Right cardiac atrium (tissue), 5 donors: ENCODE measurements around the gene VDR. TPM values are rescaled to one million over a fixed set of nuclear protein-coding genes. Genes with fewer than 3 reads are reported as not detected.

Source experiments
- ATAC-seq, 2 donors: fragments of 200-7000 bp; cut with Tn5 transposase; one replicate each; pipeline versions ENCODE4 v1.8.0 to v1.9.1; 2020; ENCODE audit warnings: moderate library complexity in 2 of 2, mild to moderate bottlenecking in 1 of 2
- DNase-seq, 3 donors: peaks; one replicate each; pipeline ENCODE4 v3.0.0-alpha.2; 2020
- H3K27ac ChIP-seq: one replicate; pipeline ENCODE4 v1.5.1; 2013; ENCODE audit warnings: mild to moderate bottlenecking, low read length, control low read depth, moderate library complexity
- H3K27me3 ChIP-seq: one replicate; pipeline ENCODE4 v1.6.1; 2013; ENCODE audit not compliant: control insufficient read depth, insufficient read depth
- H3K4me1 ChIP-seq: one replicate; pipeline ENCODE4 v1.6.1; 2013; ENCODE audit warnings: low read length; ENCODE audit not compliant: control insufficient read depth, insufficient read depth
- H3K4me3 ChIP-seq: one replicate; pipeline ENCODE4 v1.5.1; 2013; ENCODE audit warnings: low read length, control low read depth
- H3K9me3 ChIP-seq: one replicate; pipeline ENCODE4 v1.6.1; 2013; ENCODE audit warnings: low read length; ENCODE audit not compliant: control insufficient read depth
- WGBS: extraction: QIAGEN DNeasy Blood & Tissue Kit; methylation state at CpG from one replicate; pipeline ENCODE4 v1.1.7; 2013; 5-methylcytosine and 5-hydroxymethylcytosine counted together
- intact Hi-C, 4 donors: fragments of 100-400 bp; cut with DNase I; formaldehyde crosslinking; loops; one replicate each; pipeline versions ENCODE4 v1.11.0 to v1.14.0; 2022 to 2023
- polyA plus RNA-seq: library from polyadenylated mRNA; stranded (reverse); fragments of 200-250 nt; gene quantifications from one replicate; pipeline ENCODE4 v1.2.3, GENCODE V29; 2013
- total RNA-seq, 4 donors: library from RNA; stranded (reverse); fragmentation: NEBNext Ultra II Directional; extraction: Animal tissue kit (Norgen Biotek cat#: 25700); gene quantifications; one replicate each; pipeline ENCODE4 v1.2.1, GENCODE V29; 2021
- donor health status: healthy with polysubstance abuse.
- donor health status: DM: no; HTN: yes; CAD: no.
- donor health status: DM: no; HTN: no; CAD: no.
- donor health status: DM: no; HTN: yes; CAD: no; lungs with severe emphysema.
- donor health status: DM: yes; HTN: yes; CAD: no.

Gene VDR
- total and polyA plus RNA-seq, 5 donors: 0.27 to 3.0 (median 0.97) TPM

- 44% methylated on average over 1 of the region's 1 CpG for WGBS
- Histone ChIP-seq H3K4me3 (no peak overlapping the region), H3K27ac (no peak overlapping the region), H3K4me1 (no peaks in the 10 kb centered on the region), H3K9me3 (no peaks in the 10 kb centered on the region), H3K27me3 (no peaks in the 10 kb centered on the region)
- intact Hi-C loops: no loop called here
- ATAC-seq (no peak), DNase-seq (no peak)
Measured at GRCh38 chr12:47894068-47894467, 10.7 kb downstream of the VDR start.

- Histone ChIP-seq H3K9me3 (no peaks in the 10 kb centered on the region), H3K27ac (no peak overlapping the region), H3K27me3 (no peaks in the 10 kb centered on the region), H3K4me3 (no peak overlapping the region), H3K4me1 (no peaks in the 10 kb centered on the region)
- DNase-seq: no peak
- WGBS: 66% methylated on average over 5 of the region's 5 CpGs
- intact Hi-C loops: no loop called here
- peak in 1 of 2 donors; percentile 39 for ATAC-seq
Measured at GRCh38 chr12:47892819-47893218, 12.0 kb downstream of the VDR start.

GRCh38 chr12:47891356-47891755, 13.4 kb downstream of the VDR start:
- no peaks in the 10 kb centered on the region for H3K4me1 ChIP-seq
- 42% methylated on average over 3 of the region's 3 CpGs for WGBS
- ATAC-seq: no peak
- intact Hi-C loops: no loop called here
- no peak overlapping the region for H3K27ac ChIP-seq
- H3K9me3 ChIP-seq: no peaks in the 10 kb centered on the region
- H3K27me3 ChIP-seq: no peaks in the 10 kb centered on the region
- no peak overlapping the region for H3K4me3 ChIP-seq
- no peak for DNase-seq

- WGBS: 76% methylated on average over 4 of the region's 4 CpGs
- H3K4me1 ChIP-seq: no peaks in the 10 kb centered on the region
- no peak overlapping the region for H3K27ac ChIP-seq
- no peaks in the 10 kb centered on the region for H3K9me3 ChIP-seq
- intact Hi-C loops: no loop called here
- H3K4me3 ChIP-seq: no peak overlapping the region
- H3K27me3 ChIP-seq: no peaks in the 10 kb centered on the region
- peak in 1 of 2 donors; percentile 41 for ATAC-seq
- no peak for DNase-seq
Measured at GRCh38 chr12:47889040-47889439, 15.8 kb downstream of the VDR start.

- 79% methylated on average over 9 of the region's 9 CpGs for WGBS
- no peaks in the 10 kb centered on the region for H3K4me1 ChIP-seq
Measured at GRCh38 chr12:47888153-47888819, 16.5 kb downstream of the VDR start.

GRCh38 chr12:47887529-47887928, 17.3 kb downstream of the VDR start:
- 82% methylated on average over 3 of the region's 3 CpGs for WGBS
- intact Hi-C loops: no loop called here
- no peak for DNase-seq
- Histone ChIP-seq H3K9me3 (no peaks in the 10 kb centered on the region), H3K4me1 (no peaks in the 10 kb centered on the region), H3K27ac (no peak overlapping the region), H3K27me3 (no peaks in the 10 kb centered on the region), H3K4me3 (no peak overlapping the region)
- ATAC-seq: no peak

More at GRCh38 chr12:47888153-47888819, 16.5 kb downstream of the VDR start:
- Histone ChIP-seq H3K9me3 (no peaks in the 10 kb centered on the region), H3K4me3 (no peak overlapping the region), H3K27ac (no peak overlapping the region), H3K27me3 (no peaks in the 10 kb centered on the region)
- ATAC-seq: no peak
- no peak for DNase-seq
- intact Hi-C loops: no loop called here

- Histone ChIP-seq H3K9me3 (no peaks in the 10 kb centered on the region), H3K4me3 (no peak overlapping the region), H3K27ac (no peak overlapping the region), H3K27me3 (no peaks in the 10 kb centered on the region), H3K4me1 (no peaks in the 10 kb centered on the region)
- ATAC-seq (no peak), DNase-seq (no peak)
- 79% methylated on average over 13 of the region's 13 CpGs for WGBS
- intact Hi-C loops: no loop called here
Measured at GRCh38 chr12:47886510-47887240, 18.1 kb downstream of the VDR start.

- Histone ChIP-seq H3K9me3 (no peaks in the 10 kb centered on the region), H3K27me3 (no peaks in the 10 kb centered on the region), H3K27ac (no peak overlapping the region), H3K4me1 (no peaks in the 10 kb centered on the region), H3K4me3 (no peak overlapping the region)
- 93% methylated on average over 2 of the region's 2 CpGs for WGBS
- no peak for ATAC-seq
- intact Hi-C loops: no loop called here
- no peak for DNase-seq
Measured at GRCh38 chr12:47885566-47885965, 19.2 kb downstream of the VDR start.

- no peaks in the 10 kb centered on the region for H3K4me1 ChIP-seq
- WGBS: 82% methylated on average over 10 of the region's 10 CpGs
- no peaks in the 10 kb centered on the region for H3K9me3 ChIP-seq
- ATAC-seq: no peak
- intact Hi-C loops: no loop called here
- no peak overlapping the region for H3K4me3 ChIP-seq
- no peaks in the 10 kb centered on the region for H3K27me3 ChIP-seq
- DNase-seq: no peak
- H3K27ac ChIP-seq: no peak overlapping the region
Measured at GRCh38 chr12:47885012-47885501, 19.7 kb downstream of the VDR start.

GRCh38 chr12:47884501-47884900, 20.3 kb downstream of the VDR start:
- ATAC-seq (no peak), DNase-seq (no peak)
- H3K4me3 ChIP-seq: no peak overlapping the region
- H3K27ac ChIP-seq: no peak overlapping the region
- intact Hi-C loops: no loop called here
- no peaks in the 10 kb centered on the region for H3K27me3 ChIP-seq
- H3K9me3 ChIP-seq: no peaks in the 10 kb centered on the region
- WGBS: 80% methylated on average over 3 of the region's 3 CpGs
- no peaks in the 10 kb centered on the region for H3K4me1 ChIP-seq

GRCh38 chr12:47883663-47884195, 21.1 kb downstream of the VDR start:
- H3K4me3 ChIP-seq: no peak overlapping the region
- H3K9me3 ChIP-seq: no peaks in the 10 kb centered on the region
- ATAC-seq (no peak), DNase-seq (no peak)
- no peaks in the 10 kb centered on the region for H3K4me1 ChIP-seq
- intact Hi-C loops: no loop called here
- H3K27me3 ChIP-seq: no peaks in the 10 kb centered on the region
- no peak overlapping the region for H3K27ac ChIP-seq
- WGBS: 90% methylated on average over 5 of the region's 5 CpGs
